ENCODE results near the gene RPAIN. TPM values are rescaled to one million over a fixed set of nuclear protein-coding genes. Genes with fewer than 3 reads are reported as not detected.

Gene RPAIN
- total and polyA plus RNA-seq, 10 of the 15 experiments (the other 5 are each of a cell fraction or from before 2014, with no cell fraction given) = 45.8 to 109 (median 70.5) TPM

- TF ChIP-seq ZNF592 (IDR thresholded peaks at IDR 0.05) (no peak), MLLT1 (IDR thresholded peaks at IDR 0.05) (peak; percentile 100), MEF2B (IDR thresholded peaks at IDR 0.05; ENCODE audit: partially characterized antibody, poor library complexity, severe bottlenecking) (peak; percentile 94), WRNIP1 (IDR thresholded peaks at IDR 0.05; ENCODE audit: borderline replicate concordance, low read depth, low read length) (0 out of 2 replicates have a peak, but pooled peaks have one; percentile 78), NFIC (IDR thresholded peaks at IDR 0.05; ENCODE audit: low read depth, low read length) (no peak), ZNF687 (IDR thresholded peaks at IDR 0.05) (peak; percentile 80), IKZF2 (IDR thresholded peaks at IDR 0.05) (peak; percentile 11 to 31; a peak in 1 of 4 replicates), MXI1 (IDR thresholded peaks at IDR 0.05; ENCODE audit: low read depth, low read length) (peak; percentile 82), ASH2L (IDR thresholded peaks at IDR 0.05; ENCODE audit: borderline replicate concordance, low read depth) (no peak), CUX1 (IDR thresholded peaks at IDR 0.05; ENCODE audit: insufficient replicate concordance, low read depth, low read length) (peak; percentile 76), TBL1XR1 (IDR thresholded peaks at IDR 0.05; ENCODE audit: low read depth, low read length) (0 out of 2 replicates have a peak, but pooled peaks have one; percentile 37), CHD2 (IDR thresholded peaks at IDR 0.05; ENCODE audit: borderline replicate concordance, low read depth, low read length) (peak; percentile 92)
Observed at GRCh38 chr17:5373112-5373511, 46.9 kb upstream of the RPAIN start (continued).
